ENCODE data around the gene TBC1D17. TPM values are rescaled to one million over a fixed set of nuclear protein-coding genes. Genes with fewer than 3 reads are reported as not detected.
A peak's percentile ranks its signal among the peaks of the same experiment; 100 is the strongest.
"Not testable (repeated sequence)": the region's sequence is repeated elsewhere in the genome, so short reads cannot be mapped to it uniquely, and the experiment has no call there.

TBC1D17 gene
- total RNA-seq, 1 donor from 2014 or later: 15.8 TPM

- no peak for ATAC-seq
Observed at GRCh38 chr19:49923055-49924003, 45.8 kb downstream of the TBC1D17 start.

GRCh38 chr19:49924004-49924880 is 46.7 kb downstream of the TBC1D17 start:
- ATAC-seq: no peak

GRCh38 chr19:49924881-49925210 is 47.3 kb downstream of the TBC1D17 start:
- not testable (repeated sequence) for ATAC-seq

GRCh38 chr19:49925486-49925885 is 48.0 kb downstream of the TBC1D17 start:
- ATAC-seq: no peak

- ATAC-seq: no peak
Observed at GRCh38 chr19:49926515-49926914, 49.0 kb downstream of the TBC1D17 start.

- no peak for ATAC-seq
Observed at GRCh38 chr19:49927526-49928264, 50.2 kb downstream of the TBC1D17 start.

GRCh38 chr19:49929121-49929610 is 51.7 kb downstream of the TBC1D17 start, which contains the start of the genes ATF5 and NUP62:
Gene ATF5, plus strand, starts transcription at chr19:49929205. Its CDS starts 1,646 bp downstream, at chr19:49930851.
Gene NUP62, minus strand, starts transcription at chr19:49929504. Its CDS starts 19,697 bp downstream, at chr19:49909807.
- peak; percentile 66 for ATAC-seq

GRCh38 chr19:49929611-49930482 is 52.3 kb downstream of the TBC1D17 start:
- peak; percentile 85 for ATAC-seq

GRCh38 chr19:49930483-49931011 is 53.0 kb downstream of the TBC1D17 start:
- ATAC-seq: no peak

- ATAC-seq: no peak
Observed at GRCh38 chr19:49931293-49932040, 54.0 kb downstream of the TBC1D17 start.

GRCh38 chr19:49932041-49932451 is 54.5 kb downstream of the TBC1D17 start:
- no peak for ATAC-seq

- no peak for ATAC-seq
Observed at GRCh38 chr19:49932731-49933131, 55.2 kb downstream of the TBC1D17 start.

GRCh38 chr19:49933643-49934042 is 56.1 kb downstream of the TBC1D17 start:
- no peak for ATAC-seq

- ATAC-seq: no peak
Observed at GRCh38 chr19:49936549-49936948, 59.0 kb downstream of the TBC1D17 start.

GRCh38 chr19:49937750-49938381 is 60.4 kb downstream of the TBC1D17 start:
- ATAC-seq: peak; percentile 85
